Activated CD8-positive, alpha-beta memory T cell treated with anti-CD3 and anti-CD28 coated beads, Interleukin-2, amount 50 U/mL, for 48 hours (primary cell): ENCODE data around the gene LACTB.
A peak's percentile ranks its signal among the peaks of the same experiment; 100 is the strongest.

Experiments
- DNase-seq: peaks from one replicate; pipeline ENCODE4 v3.0.0-alpha.2; 2020

Gene LACTB

DNA sequence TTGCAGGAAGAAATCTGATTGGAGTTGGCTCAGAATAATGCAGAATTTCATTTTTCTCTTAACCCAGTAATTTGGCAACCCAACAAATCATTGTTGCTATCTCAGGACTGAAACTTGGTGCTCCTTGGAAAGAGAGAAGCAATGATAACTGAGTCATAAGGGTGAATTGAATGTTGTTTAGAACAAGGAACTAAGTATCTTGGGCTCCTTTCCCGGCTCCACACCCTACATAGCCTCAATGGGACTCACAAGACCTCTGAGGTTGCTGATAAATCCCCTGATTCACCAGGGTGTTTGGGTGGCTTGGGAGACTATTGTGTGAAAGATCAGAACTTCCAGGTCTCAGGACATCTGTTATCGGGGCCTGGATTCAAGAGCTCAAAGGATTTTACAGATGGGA is 60.0 kb downstream of the LACTB start:
- DNase-seq = no peak

DNA sequence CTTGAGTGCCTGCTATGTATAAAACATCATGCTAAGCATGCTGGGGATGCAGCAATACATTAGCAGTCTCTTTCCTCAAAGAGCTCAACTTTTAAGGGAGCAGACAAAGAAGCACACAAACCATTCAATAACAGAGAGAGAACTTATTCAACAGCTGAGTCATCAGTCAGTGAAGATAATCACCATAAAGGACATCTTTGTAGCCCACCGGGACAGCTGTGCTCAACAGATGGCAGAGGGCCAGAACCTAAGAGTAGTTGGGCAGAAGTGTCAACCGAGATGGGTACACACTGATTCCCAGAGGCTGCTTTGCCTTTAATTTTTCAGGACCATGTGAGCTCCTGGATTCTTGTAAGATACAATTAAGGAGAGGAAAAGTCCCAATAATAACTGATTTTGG is 63.5 kb downstream of the LACTB start:
- no peak for DNase-seq

DNA sequence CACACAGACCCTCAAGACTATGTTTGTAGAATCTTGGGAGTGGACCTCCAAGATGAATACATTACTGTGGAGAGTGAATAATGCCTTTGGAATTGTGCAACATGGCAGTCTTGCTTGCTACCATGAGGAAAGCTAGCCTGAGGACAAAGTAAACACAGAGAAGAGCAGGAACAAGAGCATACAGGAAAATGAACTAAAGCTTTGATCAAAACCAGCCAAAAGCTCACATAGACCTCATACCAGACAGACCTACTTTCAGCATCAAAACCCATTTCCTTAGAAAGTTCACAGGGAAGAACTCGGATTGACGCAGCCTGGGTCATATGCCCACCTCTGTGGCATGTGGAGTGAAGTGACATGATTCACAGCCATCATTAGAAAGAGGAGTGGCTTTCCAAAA is 64.4 kb downstream of the LACTB start:
- DNase-seq = no peak

DNA sequence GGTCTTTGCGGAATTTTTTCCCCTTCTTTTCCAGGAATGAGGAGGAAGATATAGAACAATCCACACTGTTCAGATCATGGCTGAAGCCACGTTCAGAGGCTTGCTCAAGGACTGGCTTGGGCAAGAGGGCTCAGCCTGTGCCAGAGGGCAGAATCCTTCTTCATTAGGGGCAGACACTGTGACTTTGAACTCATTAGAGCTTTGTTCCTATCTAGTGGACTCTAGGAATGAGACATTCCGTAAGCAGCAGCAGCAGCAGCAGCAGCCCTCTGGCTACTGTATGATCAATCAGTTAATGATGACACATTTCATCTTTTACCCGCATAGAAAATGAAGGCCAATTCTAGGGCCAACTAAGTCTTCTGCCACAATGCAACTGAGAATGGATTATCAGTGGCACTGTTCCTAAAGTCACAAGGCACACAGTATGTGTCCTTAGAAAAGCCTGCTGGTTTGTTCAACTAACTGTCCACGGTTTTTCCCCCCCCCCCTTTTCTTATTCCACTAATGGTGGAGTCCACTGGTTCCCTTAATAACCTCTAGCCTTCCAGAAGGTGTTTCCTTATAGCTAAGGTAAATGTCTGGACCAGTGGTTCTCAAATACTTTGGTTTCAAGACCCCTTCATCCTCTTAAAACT is 66.0 kb downstream of the LACTB start:
- no peak for DNase-seq

DNA sequence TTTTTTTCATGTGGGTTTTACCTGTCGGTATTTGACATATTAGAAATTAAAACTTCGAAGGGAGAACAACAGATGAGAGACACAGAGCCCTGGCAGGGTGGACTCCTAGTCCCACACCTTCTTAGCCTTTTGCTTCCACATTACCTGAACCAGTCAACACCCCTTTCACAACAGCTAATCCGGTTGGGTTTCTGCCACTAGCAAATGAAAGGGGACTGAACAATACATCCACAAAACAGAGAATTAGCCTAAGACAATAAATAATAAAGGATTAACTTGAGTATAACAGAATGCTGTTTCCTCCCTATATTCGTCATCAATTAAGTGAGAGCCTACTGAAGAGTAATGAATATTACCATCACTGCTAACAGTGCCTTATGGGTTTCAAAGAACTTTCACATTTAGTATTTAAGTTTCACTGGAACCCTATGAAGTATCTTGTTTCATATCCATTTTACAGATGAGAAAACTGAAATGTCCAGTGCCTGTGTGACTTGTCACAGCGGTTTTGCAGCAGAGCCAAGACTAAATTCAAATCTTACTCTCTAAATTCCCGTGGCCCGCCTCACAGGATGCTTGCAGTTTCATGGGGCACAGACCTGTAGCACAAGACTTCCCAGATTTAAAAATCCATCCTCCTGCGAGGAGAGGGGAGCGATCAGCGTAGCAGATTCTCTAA is 66.7 kb downstream of the LACTB start:
- no peak for DNase-seq

DNA sequence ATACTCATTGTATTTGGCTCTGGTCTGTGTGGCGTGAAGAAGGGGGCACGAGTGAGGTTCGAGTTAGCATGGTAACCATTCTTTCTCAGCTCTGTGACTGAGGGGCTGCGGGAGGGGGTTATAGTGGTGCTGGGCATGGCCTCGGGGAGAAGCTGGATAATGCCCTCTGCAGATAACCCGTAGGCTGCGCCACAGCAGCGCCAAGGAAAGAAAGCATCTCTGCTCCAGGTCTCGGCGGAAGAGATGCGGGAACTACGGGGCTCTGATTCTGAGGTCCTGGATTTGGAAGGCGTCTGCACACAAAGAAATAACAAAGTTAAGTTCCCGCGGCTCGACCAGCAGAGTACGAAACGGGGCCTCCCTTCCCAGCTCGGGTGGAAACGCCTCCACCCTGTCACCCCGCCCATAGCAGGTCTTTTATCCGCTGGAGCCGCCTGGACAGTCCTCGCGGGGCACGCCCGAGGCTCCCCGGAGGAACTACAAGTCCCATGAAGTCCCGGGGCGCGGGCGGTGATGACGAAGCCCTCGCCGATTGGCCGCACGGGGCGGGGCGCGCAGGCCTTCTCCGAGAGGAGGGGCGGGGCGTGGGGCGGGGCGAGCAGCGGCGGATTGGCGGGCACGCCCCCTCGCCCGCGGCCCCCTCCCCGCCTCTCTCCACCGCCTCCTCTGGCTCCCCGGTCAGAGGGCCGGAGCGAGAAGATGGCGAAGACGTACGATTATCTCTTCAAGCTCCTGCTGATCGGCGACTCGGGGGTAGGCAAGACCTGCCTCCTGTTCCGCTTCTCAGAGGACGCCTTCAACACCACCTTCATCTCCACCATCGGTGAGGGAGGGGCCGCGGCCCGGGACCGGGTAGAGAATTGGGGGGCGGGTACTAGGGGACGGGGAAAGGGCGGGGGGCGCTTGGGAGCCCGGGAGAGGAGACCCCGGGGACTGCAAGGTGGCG is 67.5 kb downstream of the LACTB start, which contains the start of gene RAB8B:
Gene RAB8B, plus strand, starts transcription at position 681 of the 946 bp plus-strand sequence. Its CDS starts 19 bp downstream, at position 700.
- DNase-seq = peak; percentile 100

DNA sequence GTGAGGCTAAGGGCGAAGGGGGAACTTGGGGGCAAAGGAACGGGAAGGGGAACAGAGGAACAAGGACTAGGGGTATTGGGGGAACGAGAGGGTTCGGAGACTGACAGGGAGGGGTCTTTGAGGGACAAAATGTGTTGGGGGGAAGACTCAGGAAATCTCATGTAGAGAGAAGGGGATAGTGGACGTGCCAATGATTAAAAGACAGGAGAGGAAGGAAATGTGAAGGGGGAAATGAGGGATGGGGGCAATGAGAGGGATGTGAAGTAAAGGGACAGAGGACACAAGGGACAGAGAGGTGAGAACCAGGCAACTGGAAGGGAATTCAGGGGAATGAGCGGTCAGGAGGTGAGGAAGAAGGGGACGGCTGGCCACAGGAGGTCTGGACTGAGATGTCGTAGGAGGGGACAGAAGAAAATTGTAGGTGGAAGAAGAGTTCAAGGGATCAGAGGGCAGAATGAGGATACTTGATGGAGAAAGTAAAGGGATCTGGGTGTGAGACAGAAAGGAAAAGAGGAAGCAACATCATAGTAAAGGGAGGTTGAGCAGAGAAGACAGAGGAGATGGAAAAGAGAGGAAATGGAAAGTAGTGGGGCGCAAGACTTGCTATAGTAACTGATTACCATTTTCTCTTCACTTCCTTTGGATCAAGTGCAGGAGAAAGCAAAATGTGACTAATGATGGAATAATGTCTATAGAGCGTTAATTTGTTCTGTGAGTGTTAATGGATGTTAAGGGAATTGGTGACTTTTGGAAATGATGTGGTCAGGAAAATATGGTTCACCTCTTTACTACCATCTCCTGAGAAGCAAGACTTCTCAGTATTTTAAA is 68.5 kb downstream of the LACTB start:
- no peak for DNase-seq

DNA sequence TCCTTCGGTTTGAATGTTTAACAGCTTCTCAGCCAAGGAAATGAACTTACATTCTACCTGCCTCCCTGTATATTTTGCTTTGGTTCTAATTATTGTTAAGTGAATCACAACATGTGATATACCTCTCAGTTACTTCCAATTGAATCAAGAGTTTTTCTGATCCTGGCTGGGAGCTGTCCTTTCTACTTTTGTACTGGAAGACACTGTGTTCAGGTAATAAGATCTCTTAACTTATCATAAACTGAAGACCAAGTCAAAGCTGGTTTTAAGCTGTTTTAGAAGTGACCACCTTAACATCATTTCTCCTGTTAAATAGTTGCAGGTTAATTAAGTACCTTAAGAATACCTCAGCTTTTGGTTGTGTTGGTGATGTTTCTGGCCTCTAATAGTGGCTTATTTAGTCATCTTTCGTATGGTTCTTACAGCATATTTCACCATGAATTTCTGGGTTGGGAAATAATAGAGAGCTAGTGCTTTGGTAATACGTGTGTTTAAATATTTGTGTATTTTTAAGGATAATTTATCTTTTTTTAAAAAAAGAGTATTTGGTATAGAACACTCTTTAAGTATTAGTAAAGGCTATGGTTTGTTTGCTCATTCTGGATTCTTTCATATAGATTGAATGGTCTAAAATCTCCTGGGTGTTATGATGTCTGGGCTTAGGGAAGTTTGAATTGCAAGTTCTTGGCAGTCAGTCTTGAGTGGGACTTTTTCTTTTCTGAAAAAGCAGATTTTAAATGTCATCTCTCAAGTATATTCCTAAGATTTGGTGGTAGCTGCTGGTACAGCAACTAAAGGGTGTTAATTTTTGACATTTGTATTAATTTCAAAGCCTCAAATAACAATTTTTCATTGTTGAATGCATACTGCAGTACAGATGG is 69.3 kb downstream of the LACTB start:
- no peak for DNase-seq
